ENCODE measurements around the gene NTN4.

The NTN4 gene

DNA sequence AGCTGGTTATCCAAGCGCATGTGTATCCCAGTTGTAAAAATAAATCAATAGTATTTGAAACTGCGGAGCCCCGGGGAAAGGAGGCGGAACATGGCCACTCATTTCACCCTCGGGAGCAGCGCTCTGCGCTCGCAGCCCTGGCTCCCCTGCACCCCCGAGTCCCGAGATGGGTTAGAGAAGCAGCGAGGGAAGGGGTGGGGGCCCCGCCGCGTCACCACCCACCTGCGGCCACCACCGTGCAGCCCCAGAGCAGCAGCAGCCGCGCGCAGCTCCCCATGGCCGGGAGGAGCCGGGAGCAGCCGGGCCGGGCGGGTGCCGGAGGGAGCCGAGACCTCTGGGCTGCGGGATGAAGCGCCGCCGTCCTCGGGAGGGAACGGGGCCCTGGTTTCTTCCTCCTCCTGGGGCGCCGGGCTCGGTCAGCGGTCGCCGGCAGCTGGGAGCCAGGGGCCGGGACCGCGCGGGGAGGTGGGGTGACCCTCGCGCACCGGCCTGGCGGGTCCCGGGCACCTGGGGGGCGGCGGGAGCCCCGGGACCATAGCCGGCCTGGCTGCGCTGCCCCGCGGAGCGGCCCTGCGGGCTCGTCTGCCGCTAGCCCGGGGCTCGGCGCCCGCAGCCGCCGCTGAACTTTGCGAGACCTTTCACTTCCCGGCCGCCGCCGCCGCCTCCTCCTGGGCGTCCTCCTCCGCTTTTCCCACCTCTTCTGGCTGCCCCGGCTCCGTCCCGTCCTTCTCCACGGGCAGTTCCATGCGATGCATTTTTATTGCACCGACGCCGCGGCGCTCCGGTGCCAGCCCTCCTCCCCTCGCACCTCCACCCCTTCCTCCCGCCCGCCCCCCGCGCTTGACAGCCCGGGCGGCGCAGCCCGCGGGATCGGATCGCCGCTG lies at the start of gene NTN4:
NTN4 (minus strand) TSS at position 732 of the 884 bp plus-strand sequence; CDS start at position 277, 455 bp downstream.
- in situ Hi-C loops (cut with HindIII; ENCODE audit: low sequenced_read_pairs), result no loop called here

DNA sequence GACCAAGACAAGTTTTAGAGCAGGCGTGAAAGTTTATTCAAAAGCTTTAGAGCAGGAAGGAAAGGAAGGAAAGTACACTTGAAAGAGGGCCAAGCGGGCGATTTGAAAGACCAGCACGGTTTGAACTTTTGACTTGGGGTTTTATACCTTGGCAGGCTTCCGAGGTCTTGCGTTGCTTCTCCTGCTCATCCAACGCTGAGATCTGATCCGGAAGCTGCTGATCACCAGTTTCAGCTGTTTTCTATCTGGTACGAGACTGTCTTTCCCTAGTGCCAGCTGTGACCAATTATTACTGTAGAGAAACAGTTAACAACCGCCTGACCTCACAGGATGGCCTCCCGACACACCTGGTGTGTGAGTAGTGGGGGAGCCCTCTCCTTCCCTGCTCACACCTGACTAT lies 47.6 kb upstream of the NTN4 start:
- in situ Hi-C loops (cut with HindIII; ENCODE audit: low sequenced_read_pairs), result no loop called here

DNA sequence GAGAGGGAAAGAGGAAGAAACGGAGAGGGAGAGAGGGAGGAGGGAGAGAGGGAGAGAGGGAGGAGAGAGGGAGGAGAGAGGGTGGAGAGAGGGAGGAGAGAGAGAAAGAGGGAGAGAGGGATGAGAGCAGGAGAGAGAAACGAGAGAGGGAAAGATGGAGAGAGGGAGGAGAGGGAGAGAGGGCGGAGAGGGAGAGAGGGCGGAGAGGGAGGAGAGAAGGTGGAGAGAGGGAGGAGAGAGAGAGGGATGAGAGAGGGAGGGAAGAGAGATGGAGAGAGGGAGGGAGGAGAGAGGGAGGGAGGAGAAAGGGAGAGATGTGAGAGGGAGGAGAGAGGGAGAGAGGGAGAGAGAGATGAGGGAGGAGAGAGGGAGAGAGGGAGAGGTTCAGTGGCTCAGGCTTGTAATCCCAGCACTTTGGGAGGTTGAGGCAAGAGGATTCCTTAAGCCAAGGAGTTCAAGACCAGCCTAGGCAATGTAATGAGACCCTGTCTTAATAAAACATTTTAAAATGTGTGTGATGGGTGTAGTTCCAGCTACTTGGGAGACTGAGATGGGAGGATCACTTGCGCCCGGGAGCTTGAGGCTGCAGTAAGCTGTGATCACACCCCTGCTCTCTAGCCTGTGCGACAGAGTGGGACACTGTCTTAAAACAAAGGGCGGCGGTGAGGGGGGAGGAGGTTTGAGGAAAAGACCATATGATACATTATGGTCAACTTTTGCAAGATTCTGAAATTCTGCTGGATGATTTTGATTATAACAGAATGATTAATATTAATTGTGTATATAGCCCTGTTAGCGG lies 46.9 kb upstream of the NTN4 start:
- in situ Hi-C loops (cut with HindIII; ENCODE audit: low sequenced_read_pairs), result no loop called here

DNA sequence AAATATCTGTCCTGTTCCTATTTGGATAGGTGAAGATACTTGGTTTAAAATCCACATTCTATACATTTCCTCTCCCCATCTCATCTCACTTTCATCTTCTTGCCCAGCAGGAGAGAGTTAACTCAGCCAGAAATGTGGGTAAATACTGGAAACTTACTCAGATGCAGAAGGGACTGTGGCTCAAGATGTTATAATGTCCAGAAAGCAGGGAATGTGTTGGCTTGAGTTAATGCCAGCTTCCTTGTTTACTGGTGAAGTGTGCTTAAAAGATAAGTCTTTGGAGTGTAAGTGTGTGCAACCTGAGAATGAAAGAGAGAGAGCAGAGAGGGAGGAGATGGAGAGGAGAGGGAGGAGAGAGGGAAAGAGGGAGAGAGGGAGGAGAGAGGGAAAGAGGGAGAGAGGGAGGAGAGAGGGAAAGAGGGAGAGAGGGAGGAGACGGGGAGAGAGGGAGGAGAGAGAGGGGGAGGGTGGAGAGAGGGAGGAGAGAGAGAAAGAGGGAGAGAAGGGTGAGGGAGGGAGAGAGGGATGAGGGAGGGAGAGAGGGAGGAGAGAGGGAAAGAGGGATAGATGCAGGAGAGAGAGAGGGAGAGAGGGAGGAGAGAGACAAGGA lies 46.2 kb upstream of the NTN4 start:
- in situ Hi-C loops (cut with HindIII; ENCODE audit: low sequenced_read_pairs), result no loop called here

DNA sequence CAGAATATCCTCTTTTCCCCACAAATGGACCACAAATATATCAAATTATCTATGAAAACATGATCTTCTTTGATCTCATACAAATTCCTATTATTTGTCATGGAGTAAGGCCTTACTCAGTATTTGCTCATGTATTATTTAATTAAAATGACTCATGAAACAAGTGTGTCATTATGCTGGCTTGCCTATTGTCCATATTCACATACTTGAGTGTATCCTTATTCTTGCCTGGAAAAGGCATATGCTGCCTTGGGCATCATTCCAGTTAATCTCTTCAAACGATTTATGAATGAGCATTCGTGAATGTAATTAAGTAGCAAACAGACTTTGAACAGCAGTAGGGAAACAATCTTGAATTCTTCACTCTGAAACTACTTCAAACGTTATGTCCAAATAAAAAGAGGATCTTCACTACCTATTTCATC lies 45.6 kb upstream of the NTN4 start:
- in situ Hi-C loops (cut with HindIII; ENCODE audit: low sequenced_read_pairs), result no loop called here

DNA sequence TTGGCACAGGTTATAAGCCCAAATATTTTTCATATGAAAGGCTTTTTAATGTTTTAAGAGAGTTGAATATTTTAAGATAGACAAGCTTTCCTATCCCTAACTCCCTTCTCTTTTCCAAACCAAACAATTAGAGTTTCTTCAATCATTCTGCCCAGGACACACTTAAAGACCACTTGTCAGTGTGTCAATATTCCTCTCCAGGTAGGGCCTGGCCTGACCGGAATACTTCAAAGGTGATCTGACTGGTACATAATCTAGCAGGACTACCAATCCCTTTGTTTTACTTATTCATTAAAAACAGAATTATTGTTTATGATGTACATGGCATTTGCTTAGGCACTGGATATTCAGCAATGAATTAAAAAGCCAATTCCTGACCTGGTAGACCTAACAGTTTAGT lies 44.0 kb upstream of the NTN4 start:
- in situ Hi-C loops (cut with HindIII; ENCODE audit: low sequenced_read_pairs), result no loop called here

DNA sequence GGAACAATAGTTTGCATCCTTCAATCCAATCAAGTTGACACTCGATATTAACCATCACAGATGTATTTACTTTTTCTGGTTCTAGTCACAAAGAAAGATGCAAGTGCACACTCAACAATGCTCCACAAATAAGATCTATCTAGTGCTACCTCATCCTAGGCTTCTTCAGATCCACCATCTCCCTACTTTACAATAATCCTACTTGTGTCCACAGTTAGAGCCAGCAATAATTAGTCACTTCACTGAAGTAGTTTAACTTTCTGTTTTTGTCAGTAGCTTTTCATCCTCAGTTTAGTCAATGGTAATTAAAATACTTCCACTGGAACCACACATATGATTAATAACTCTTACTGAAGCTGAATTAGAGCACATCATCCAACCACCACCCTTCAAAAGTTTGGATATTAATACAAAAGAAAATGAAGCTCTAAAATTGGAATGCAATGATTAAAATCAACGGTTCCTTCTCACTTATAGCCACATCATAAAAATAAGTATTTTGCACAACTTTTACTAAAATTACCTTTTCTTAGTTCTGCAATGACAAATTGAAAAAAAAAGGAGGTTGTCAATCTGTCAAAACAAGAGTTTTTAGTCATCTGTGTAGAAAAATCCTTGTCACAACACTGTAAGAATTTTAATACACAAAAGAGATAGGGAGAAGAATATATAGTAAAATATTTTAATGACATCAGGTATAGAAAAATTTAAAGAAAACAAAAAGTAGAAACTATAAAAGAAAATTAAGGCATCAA lies 39.9 kb upstream of the NTN4 start:
- in situ Hi-C loops (cut with HindIII; ENCODE audit: low sequenced_read_pairs), result no loop called here

DNA sequence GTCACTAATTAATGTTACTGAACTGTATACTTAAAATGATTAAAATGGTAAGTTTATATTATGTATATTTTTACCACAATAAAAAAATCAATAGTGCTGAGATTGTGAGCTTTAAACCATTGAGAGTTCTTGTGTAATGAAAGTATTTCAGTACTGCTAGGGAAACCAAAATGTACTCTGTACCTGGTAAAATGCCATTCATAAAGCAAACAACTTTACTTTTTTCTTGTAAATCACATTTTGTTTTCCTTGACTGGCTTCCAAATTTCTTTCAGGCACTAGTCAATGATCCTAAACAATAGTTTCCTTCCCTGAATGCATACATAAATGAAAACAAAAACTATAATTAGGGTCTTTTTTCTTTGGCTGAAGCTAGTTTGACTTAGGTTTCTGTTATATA lies 38.8 kb upstream of the NTN4 start:
- in situ Hi-C loops (cut with HindIII; ENCODE audit: low sequenced_read_pairs), result no loop called here

DNA sequence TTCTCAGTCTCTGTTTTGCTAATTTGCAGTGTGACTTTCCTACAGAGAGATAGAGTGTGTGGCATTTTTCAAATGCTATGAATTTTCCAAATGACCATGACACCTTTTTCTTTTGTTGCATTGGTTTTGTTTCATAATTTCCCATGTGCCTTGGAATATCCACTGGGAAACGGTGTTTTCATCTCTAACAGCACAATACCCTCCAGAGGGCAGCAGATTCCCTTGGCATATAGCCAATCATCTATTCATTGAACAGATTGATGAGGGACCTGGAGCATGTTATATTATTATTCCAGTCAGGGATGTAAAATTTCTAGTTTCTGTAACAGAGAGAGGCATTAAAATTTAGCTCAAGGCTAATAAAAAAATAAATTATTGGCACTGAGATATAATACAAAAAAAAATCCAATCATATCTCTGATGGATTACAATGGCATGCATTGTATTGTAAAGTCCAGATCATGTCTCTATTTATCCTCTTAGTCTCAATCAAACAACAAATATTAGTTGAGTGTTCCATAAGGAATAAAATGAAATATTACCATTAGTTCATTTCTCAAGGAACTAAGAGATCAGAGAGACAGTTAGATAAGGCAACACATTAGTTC lies 29.6 kb upstream of the NTN4 start:
- in situ Hi-C loops (cut with HindIII; ENCODE audit: low sequenced_read_pairs), result no loop called here

DNA sequence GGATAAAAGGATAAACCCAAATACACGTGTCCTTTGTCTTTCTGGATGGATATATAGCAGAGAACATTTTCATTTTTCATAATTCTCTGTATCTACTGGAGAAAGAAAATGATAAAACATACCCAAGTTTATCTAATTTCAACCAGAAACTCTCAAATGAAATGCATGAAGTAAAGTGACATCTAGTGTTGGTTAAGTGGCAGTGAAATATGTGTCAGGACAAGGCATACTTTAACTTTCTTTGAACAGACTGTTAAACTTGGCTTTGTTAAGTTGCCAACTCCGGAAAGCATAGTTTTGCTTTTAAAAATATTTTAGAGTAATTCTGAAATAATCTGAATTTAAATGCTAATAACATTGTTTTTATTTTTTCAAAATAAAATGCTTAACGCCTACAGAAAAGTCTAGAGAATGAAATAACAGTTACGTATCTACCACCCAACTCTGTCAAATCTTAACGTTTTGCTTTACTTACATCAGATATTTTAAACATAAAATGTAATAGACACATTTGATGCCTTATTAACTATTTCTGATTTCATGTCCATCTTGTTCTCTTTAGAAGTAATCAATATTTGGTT lies 25.2 kb upstream of the NTN4 start:
- in situ Hi-C loops (cut with HindIII; ENCODE audit: low sequenced_read_pairs), result loop anchor here (10.0 kb wide), 1 partner anchor 231 kb away; no protein-coding TSS in a partner anchor

DNA sequence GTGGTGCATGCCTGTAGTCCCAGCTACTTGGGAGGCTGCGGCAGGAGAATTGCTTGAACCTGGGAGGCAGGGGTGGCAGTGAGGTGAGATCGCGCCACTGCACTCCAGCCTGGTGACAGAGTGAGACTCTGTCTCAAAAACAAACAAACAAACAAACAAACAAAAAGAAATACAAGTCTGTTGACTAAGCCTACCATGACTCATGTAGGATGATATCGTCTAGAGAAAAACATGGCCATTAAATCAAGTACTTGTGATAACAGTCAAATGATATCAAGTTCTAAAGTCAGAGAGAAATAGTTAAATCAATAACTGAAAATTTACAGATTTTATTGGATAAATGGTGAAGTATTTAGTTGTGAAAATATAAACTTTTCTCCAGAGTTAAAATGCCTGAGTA lies 21.6 kb upstream of the NTN4 start:
- in situ Hi-C loops (cut with HindIII; ENCODE audit: low sequenced_read_pairs), result loop anchor here (10.0 kb wide), 1 partner anchor 227 kb away; no protein-coding TSS in a partner anchor

DNA sequence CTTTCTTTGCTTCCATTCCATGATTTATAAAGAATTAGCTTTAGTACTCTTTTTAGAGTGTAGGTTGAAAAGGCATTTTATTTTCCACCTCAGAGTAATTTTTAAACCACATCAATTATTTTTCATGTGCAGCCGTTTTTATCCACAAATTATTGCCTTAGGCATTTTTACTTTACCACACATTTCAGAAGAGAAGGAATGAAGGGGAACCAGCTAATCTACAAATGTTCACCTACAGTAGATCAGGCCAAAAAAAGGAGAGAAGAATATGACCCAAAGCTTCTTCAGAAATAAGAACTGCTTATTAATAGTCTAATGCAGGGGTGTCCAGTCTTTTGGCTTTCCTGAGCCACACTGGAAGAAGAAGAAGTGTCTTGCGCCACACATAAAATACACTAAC lies 19.8 kb upstream of the NTN4 start:
- in situ Hi-C loops (cut with HindIII; ENCODE audit: low sequenced_read_pairs), result loop anchor here (10.0 kb wide), 1 partner anchor 226 kb away; no protein-coding TSS in a partner anchor

DNA sequence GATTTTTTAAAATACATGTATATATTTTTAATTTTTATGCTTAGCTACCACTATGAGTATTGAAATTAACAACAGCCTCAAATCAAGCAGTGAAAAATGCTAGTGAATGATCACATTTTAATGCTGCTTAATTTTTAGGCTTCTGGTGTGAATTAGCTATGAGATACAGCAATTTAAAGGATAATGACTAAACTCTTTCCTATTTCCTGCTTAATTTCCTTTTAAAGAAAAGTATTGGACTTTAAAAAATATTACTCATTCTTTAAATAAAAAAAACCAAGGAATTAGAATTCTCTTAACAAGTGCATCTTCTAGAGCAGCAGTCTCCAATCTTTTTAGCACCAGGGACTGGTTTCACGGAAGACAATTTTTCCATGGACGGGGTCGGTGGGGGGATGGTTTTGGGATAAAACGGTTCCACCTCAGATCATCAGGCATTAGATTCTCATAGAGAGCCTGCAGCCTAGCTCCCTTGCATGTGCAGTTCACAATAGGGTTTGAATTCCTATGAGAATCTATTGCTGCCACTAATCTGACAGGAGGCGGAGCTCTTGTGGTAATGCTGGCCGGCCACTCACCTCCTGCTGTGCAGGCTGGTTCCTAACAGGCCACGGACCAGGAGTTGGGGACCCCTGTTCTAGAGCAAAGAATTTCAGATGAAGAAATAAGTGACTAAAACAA lies 18.6 kb upstream of the NTN4 start:
- in situ Hi-C loops (cut with HindIII; ENCODE audit: low sequenced_read_pairs), result no loop called here

DNA sequence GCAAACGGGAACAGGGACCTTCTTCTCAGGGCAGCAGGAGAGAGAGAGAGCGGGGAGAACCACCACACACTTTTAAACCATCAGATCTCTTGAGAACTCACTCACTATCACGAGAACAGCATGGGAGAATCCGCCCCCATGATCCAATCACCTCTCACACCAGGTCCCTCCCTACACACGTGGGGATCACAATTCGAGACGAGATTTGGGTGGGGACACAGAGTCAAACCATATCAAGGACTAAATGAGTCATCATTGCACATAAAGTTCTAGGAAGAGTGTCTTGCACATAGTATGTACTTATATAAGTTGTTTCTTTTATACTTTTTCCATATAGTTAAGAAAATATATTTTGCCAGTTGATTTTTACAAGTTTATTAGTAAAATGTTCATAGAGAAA lies 17.6 kb upstream of the NTN4 start:
- in situ Hi-C loops (cut with HindIII; ENCODE audit: low sequenced_read_pairs), result no loop called here

DNA sequence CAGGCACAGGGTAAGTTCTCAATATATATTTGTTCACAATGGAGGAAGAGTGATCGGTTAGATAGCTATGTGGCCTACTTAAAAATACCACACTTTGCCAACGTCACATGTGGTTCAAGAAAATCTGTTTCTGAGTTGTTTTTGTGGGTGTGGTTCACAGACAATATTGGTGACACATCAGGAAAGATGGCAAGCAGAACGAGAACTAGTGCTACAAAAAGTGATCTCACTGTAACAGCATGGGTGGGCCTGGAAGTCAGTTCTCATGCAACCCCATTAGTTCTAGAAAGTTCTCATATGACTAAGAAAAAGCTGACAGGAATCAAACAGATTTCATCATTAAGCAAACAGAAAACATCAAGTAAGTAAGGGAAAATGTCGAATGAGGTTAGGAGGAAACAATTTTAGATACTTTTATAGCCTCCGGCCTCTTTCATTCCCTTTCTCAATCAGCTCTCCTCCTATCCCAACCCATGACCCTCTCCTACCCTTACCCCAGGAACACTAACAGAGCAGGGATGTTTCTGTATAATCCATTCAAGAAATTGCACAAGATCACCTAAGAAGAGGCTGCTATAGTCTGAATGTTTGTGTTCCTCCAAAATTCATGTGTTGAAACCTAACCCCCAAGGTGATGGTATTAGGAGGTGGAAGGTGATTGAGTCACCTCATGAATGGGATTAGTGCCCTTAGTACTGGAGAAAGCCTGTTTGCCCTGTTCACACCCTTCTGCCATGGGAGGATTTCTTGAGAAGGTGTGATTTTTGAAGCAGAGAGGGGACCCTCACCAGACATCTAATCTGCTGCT lies 15.5 kb upstream of the NTN4 start:
- in situ Hi-C loops (cut with HindIII; ENCODE audit: low sequenced_read_pairs), result no loop called here

DNA sequence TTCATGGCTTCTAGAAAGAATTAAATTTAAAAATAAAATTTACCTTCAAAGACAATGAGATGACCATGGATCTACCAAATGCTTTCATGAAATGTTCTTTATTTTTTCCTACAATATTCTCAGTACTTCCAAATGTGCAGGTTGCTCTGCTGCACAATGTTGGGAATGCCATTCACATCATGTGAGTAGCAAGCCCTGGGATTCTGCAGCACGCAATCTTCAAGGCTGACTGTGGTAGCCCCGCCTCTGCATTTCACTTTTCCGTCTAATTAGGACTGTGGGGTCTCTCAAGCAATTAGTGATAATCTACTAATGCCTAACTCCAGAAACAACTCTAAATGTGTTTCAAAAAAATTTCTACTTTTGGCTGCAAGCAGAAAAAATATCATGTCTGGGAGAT lies 13.7 kb upstream of the NTN4 start:
- in situ Hi-C loops (cut with HindIII; ENCODE audit: low sequenced_read_pairs), result no loop called here

DNA sequence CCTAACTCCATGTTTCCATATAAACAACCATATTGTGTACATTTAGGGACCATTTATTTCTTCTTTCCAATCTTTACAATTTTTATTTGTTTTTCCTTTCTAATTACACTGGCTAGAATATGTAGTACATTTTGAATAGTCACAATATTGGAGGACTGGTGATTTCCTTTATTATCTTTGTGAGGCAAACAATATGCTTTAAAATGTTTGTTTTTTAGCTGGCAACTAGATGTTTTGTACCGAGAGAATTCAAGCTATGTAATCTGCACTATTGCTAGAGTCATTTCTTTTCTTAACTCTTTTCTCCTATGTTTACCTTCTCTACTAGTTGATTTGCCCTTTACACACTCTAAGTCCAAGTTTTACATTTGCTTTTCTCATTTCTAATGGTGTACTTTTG lies 13.3 kb upstream of the NTN4 start:
- in situ Hi-C loops (cut with HindIII; ENCODE audit: low sequenced_read_pairs), result no loop called here

DNA sequence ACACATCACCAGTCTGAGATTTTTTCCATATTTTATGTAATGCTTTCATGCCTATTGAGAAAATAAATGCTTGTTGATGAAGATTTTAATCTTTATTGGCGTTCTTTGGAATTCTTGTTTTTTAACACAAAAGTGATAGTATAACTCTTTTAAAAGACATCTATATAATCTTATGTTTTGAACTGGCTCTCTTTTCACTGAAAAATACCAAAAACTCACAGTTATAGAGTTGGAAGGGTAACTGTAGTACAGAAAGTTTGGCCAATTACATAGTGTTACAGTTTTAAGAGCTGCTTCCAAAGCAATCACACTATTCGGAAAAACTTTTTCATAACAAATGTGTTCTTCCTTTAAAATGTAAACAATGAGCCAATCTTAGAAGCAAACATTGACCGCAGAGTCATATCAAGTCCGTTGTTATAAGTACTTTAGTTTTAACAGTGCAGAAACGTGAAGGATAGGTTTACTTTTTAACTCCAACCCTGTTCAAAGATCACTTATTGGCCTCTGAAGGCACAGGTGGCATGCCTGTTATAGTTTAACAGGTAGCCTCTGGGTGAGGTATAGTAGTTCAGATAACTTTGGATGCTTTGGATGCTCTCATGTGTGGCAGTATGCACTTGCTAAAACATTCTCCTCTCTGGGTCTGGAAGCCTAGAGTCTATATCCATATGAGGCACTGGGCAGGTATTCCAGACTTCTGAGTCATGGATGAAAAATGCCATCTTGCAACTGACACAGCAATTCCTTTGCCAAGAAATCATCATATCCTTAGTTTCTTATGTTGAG lies 12.1 kb upstream of the NTN4 start:
- in situ Hi-C loops (cut with HindIII; ENCODE audit: low sequenced_read_pairs), result no loop called here

Measured in endothelial cell of hepatic sinusoid (primary cell).